Neuronal stem cell (in vitro differentiated cells): Measurements from ENCODE around the gene KRTAP11-1.

Source experiments
- DNase-seq: peaks from one replicate; pipeline ENCODE4 v3.0.0-alpha.2; 2013; ENCODE audit warnings: low spot score
- H2AFZ ChIP-seq: one replicate; pipeline ENCODE4 v1.6.1; 2013; ENCODE audit warnings: mild to moderate bottlenecking, low read length, inconsistent platforms
- H2AK5ac ChIP-seq: 2 replicates; pipeline ENCODE4 v1.6.1; 2013; ENCODE audit warnings: low read depth, mild to moderate bottlenecking, inconsistent platforms, low read length, moderate library complexity, mixed read lengths
- H2BK120ac ChIP-seq: 2 replicates; pipeline ENCODE4 v1.6.1; 2013; ENCODE audit warnings: low read depth, mild to moderate bottlenecking, inconsistent platforms, low read length, moderate library complexity, mixed read lengths
- H2BK12ac ChIP-seq: one replicate; pipeline ENCODE4 v1.6.1; 2013; ENCODE audit warnings: low read length, inconsistent platforms
- H2BK15ac ChIP-seq: 2 replicates; pipeline ENCODE4 v1.6.1; 2013; ENCODE audit warnings: mild to moderate bottlenecking, low read length, inconsistent platforms, mixed read lengths
- H2BK5ac ChIP-seq: one replicate; pipeline ENCODE4 v1.6.1; 2013; ENCODE audit warnings: inconsistent platforms, mild to moderate bottlenecking, low read length, moderate library complexity
- H3K14ac ChIP-seq: one replicate; pipeline ENCODE4 v1.6.1; 2013; ENCODE audit warnings: low read length, inconsistent platforms
- H3K18ac ChIP-seq: 2 replicates; pipeline ENCODE4 v1.6.1; 2013; ENCODE audit warnings: low read length, inconsistent platforms
- H3K23ac ChIP-seq: 2 replicates; pipeline ENCODE4 v1.6.1; 2013; ENCODE audit warnings: low read depth, mild to moderate bottlenecking, mixed read lengths, low read length, inconsistent platforms; ENCODE audit not compliant: poor library complexity
- H3K27ac ChIP-seq: replicated peaks from 3 replicates; pipeline ENCODE4 v1.5.1; 2013; ENCODE audit warnings: low read length, inconsistent platforms
- H3K27me3 ChIP-seq, 3 experiments: 2 replicates each; pipeline ENCODE4 v1.6.1; 2013; ENCODE audit warnings: low read length in 3 of 3, mild to moderate bottlenecking in 2 of 3, inconsistent platforms in 1 of 3, low read depth in 1 of 3, mixed read lengths in 1 of 3, moderate library complexity in 1 of 3; ENCODE audit not compliant: control insufficient read depth in 3 of 3, insufficient read depth in 3 of 3
- H3K36me3 ChIP-seq, 2 donors: replicated peaks in 1 of 2; 2 replicates each; pipeline ENCODE4 v1.6.1; 2013; ENCODE audit warnings: low read length in 2 of 2; ENCODE audit not compliant: control insufficient read depth in 2 of 2, insufficient read depth in 2 of 2
- H3K4ac ChIP-seq: 2 replicates; pipeline ENCODE4 v1.6.1; 2013; ENCODE audit warnings: inconsistent platforms, mild to moderate bottlenecking, low read length, moderate library complexity
- H3K4me1 ChIP-seq, 2 donors: 1 replicate in 1 of 2; 2 replicates in 1 of 2; pipeline ENCODE4 v1.6.1; 2013; ENCODE audit warnings: low read length in 2 of 2, low read depth in 1 of 2; ENCODE audit not compliant: control insufficient read depth in 2 of 2, insufficient read depth in 1 of 2
- H3K4me2 ChIP-seq: one replicate; pipeline ENCODE4 v1.6.1; 2013; ENCODE audit warnings: mild to moderate bottlenecking, low read length, inconsistent platforms; ENCODE audit not compliant: insufficient read depth, poor library complexity, severe bottlenecking
- H3K4me3 ChIP-seq, 2 donors: 2 replicates each; pipeline ENCODE4 v1.5.1; 2013; ENCODE audit warnings: low read length in 2 of 2, mild to moderate bottlenecking in 2 of 2, inconsistent platforms in 1 of 2, moderate library complexity in 1 of 2
- H3K79me1 ChIP-seq: one replicate; pipeline ENCODE4 v1.6.1; 2013; ENCODE audit warnings: low read depth, mild to moderate bottlenecking, inconsistent platforms, low read length, moderate library complexity
- H3K9ac ChIP-seq: one replicate; pipeline ENCODE4 v1.6.1; 2013; ENCODE audit warnings: mild to moderate bottlenecking, low read depth, low read length, inconsistent platforms; ENCODE audit not compliant: poor library complexity
- H3K9me3 ChIP-seq, 2 donors: replicated peaks in 1 of 2; 2 replicates each; pipeline versions ENCODE3 to v1.6.1; 2013; ENCODE audit warnings: low read length in 2 of 2, mild to moderate bottlenecking in 2 of 2, inconsistent platforms in 1 of 2, low read depth in 1 of 2, mixed read lengths in 1 of 2, moderate library complexity in 1 of 2; ENCODE audit not compliant: control insufficient read depth in 2 of 2, insufficient read depth in 1 of 2
- H4K8ac ChIP-seq: one replicate; pipeline ENCODE4 v1.6.1; 2013; ENCODE audit warnings: low read depth, mild to moderate bottlenecking, inconsistent platforms, low read length, moderate library complexity
- H4K91ac ChIP-seq: one replicate; pipeline ENCODE4 v1.6.1; 2013; ENCODE audit warnings: low read length, low read depth, mild to moderate bottlenecking, inconsistent platforms; ENCODE audit not compliant: poor library complexity
- WGBS, 2 donors: extraction: QIAGEN DNeasy Blood & Tissue Kit; methylation state at CpG; one replicate each; pipeline ENCODE4 v1.1.7; 2013; ENCODE audit warnings: missing lambda C conversion rate in 2 of 2, mixed read lengths in 1 of 2; ENCODE audit not compliant: insufficient read length in 2 of 2, insufficient replicate concordance in 1 of 2; ENCODE audit errors: extremely low coverage in 2 of 2; 5-methylcytosine and 5-hydroxymethylcytosine counted together

The KRTAP11-1 gene

GRCh38 chr21:30847627-30848500 lies 33.5 kb downstream of the KRTAP11-1 start:
- H2AFZ ChIP-seq: no peak overlapping the region
- H3K18ac ChIP-seq: no peak overlapping the region
- no peak overlapping the region for H3K9ac ChIP-seq
- no peak overlapping the region for H3K23ac ChIP-seq
- no peaks in the 10 kb centered on the region for H3K9me3 ChIP-seq
- H3K4ac ChIP-seq: no peak overlapping the region
- no peak overlapping the region for H2AK5ac ChIP-seq
- no peak overlapping the region for H2BK15ac ChIP-seq
- no peak overlapping the region for H4K8ac ChIP-seq
- no peak overlapping the region for H2BK120ac ChIP-seq
- no peak overlapping the region for H4K91ac ChIP-seq
- H3K36me3 ChIP-seq: no peaks in the 10 kb centered on the region
- no peak overlapping the region for H3K4me3 ChIP-seq
- H3K79me1 ChIP-seq: no peaks in the 10 kb centered on the region
- no peak overlapping the region for H2BK12ac ChIP-seq
- H3K27ac ChIP-seq: no peak overlapping the region
- H3K14ac ChIP-seq: no peak overlapping the region
- no peak for DNase-seq
- H3K4me1 ChIP-seq: no peaks in the 10 kb centered on the region
- WGBS, 2 donors: no CpG with 5 or more reads among the region's 9 CpGs
- H2BK5ac ChIP-seq: no peak overlapping the region
- no peaks in the 10 kb centered on the region for H3K27me3 ChIP-seq
- H3K4me2 ChIP-seq: no peak overlapping the region

DNA sequence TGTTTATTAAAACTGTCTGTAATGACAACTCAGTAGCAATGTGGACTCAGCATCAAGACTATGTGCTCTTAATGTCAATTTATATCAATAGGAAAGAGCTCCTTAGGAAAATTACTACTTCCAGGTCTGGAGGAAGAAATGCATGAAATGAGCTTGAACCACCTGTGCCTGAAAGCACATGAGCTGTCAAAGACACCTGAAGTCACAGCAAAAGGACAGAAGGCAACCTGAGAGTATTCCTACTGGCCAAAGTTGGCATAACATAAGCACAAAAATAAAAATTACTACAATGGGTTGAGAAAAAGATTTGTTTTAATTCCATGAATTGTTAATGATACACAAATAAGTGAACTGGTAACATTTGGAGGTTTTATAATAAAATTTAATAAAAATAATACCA lies 38.4 kb downstream of the KRTAP11-1 start:
- Histone ChIP-seq H2AK5ac (no peak overlapping the region), H3K23ac (no peak overlapping the region)

GRCh38 chr21:30839304-30839703 lies 42.1 kb downstream of the KRTAP11-1 start:
- Histone ChIP-seq H3K9ac (no peak overlapping the region), H2BK120ac (no peak overlapping the region), H3K14ac (no peak overlapping the region), H2BK5ac (no peak overlapping the region), H3K27ac (no peak overlapping the region), H3K18ac (no peak overlapping the region), H3K36me3 (no peaks in the 10 kb centered on the region), H3K27me3 (no peaks in the 10 kb centered on the region), H2AFZ (no peak overlapping the region), H3K9me3 (no peaks in the 10 kb centered on the region), H3K79me1 (no peaks in the 10 kb centered on the region), H2BK12ac (no peak overlapping the region), H2AK5ac (no peak overlapping the region), H3K4me1 (no peaks in the 10 kb centered on the region), H2BK15ac (no peak overlapping the region), H3K23ac (no peak overlapping the region), H3K4me2 (no peak overlapping the region), H3K4me3 (no peak overlapping the region), H4K91ac (no peak overlapping the region), H4K8ac (no peak overlapping the region), H3K4ac (no peak overlapping the region)
- WGBS, 2 donors: no CpG with 5 or more reads among the region's 5 CpGs
- peak; percentile 27 for DNase-seq

More for the DNA sequence above, 38.4 kb downstream of the KRTAP11-1 start:
- Histone ChIP-seq H4K91ac (no peak overlapping the region), H3K4ac (no peak overlapping the region), H3K18ac (no peak overlapping the region), H3K4me3 (no peak overlapping the region), H3K27me3 (no peaks in the 10 kb centered on the region), H3K9ac (no peak overlapping the region), H3K79me1 (no peaks in the 10 kb centered on the region), H2BK12ac (no peak overlapping the region), H4K8ac (no peak overlapping the region), H3K36me3 (no peaks in the 10 kb centered on the region), H2BK15ac (no peak overlapping the region), H2AFZ (no peak overlapping the region), H3K27ac (no peak overlapping the region), H2BK120ac (no peak overlapping the region), H3K9me3 (no peaks in the 10 kb centered on the region), H2BK5ac (no peak overlapping the region), H3K4me2 (no peak overlapping the region), H3K4me1 (no peaks in the 10 kb centered on the region), H3K14ac (no peak overlapping the region)
- no peak for DNase-seq

DNA sequence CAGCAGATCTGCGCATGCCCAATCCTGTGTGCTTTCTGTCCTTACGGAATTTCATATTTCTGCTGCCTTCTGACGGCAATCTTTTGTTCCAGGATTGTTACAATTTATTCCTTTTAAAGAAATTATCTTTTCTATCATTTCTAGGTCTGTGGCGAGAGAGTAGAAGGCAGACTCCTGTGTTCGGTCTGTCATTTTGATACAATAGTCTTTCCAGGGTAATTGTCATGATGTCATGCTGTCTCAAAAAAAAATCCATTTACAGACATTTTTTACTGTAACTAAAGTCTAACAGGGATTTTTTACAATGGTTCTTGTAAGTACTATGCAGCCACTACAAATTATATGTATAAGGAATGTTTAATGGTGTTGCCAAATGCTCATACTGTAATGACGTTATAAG lies 42.8 kb downstream of the KRTAP11-1 start:
- WGBS, 2 donors: no CpG with 5 or more reads among the region's 6 CpGs

More for the DNA sequence above, 42.8 kb downstream of the KRTAP11-1 start:
- no peaks in the 10 kb centered on the region for H3K36me3 ChIP-seq
- H2BK120ac ChIP-seq: no peak overlapping the region
- no peak overlapping the region for H3K4me2 ChIP-seq
- no peaks in the 10 kb centered on the region for H3K4me1 ChIP-seq
- H3K27ac ChIP-seq: no peak overlapping the region
- H2BK15ac ChIP-seq: no peak overlapping the region
- H3K18ac ChIP-seq: no peak overlapping the region
- no peaks in the 10 kb centered on the region for H3K79me1 ChIP-seq
- no peak overlapping the region for H3K9ac ChIP-seq
- no peak overlapping the region for H2BK5ac ChIP-seq
- H3K14ac ChIP-seq: no peak overlapping the region
- no peak for DNase-seq
- H2BK12ac ChIP-seq: no peak overlapping the region
- H2AK5ac ChIP-seq: no peak overlapping the region
- H4K91ac ChIP-seq: no peak overlapping the region
- no peaks in the 10 kb centered on the region for H3K27me3 ChIP-seq
- no peak overlapping the region for H3K4me3 ChIP-seq
- no peak overlapping the region for H2AFZ ChIP-seq
- no peak overlapping the region for H3K23ac ChIP-seq
- no peaks in the 10 kb centered on the region for H3K9me3 ChIP-seq
- H3K4ac ChIP-seq: no peak overlapping the region
- H4K8ac ChIP-seq: no peak overlapping the region
